NCI-H446 (cell line): Measurements from ENCODE around the gene OSBP2.

Experiments
- DNase-seq, 2 experiments: peaks; one replicate each; lab custom pipeline; 2025; lab: John Stamatoyannopoulos, UW

The OSBP2 gene

DNA sequence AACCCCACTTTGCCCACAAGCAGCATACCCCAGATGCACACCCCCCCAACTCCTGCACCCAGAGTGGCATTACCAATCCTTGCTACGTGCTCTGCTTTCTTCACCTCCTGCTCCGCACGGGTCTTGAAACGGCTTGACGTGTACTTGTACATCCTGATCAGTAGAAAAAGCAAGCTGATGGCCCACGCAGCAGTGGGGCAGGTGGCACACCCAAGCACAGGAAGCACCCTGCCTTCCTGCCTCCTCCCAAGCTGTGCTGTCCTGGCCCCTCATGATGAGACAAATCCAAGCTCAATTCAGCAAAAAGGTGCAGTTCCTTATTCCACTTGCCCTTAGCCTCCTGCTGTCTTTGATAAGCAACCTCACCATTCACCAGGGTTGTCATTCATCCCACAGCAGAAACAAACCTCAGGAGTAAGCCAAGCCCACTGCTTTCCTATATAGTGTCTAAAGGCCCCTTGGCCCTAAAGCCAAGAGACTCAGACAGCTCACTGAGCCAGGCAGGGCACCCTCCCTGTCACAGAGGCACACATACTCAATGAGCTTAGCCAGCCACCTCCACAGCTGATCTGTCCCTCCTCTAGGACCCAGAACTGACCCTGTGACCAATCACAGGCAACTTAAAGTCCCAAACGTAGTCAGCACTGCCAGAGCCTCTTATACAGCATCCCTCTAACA lies 246.2 kb downstream of the OSBP2 start:
- DNase-seq: no peak

DNA sequence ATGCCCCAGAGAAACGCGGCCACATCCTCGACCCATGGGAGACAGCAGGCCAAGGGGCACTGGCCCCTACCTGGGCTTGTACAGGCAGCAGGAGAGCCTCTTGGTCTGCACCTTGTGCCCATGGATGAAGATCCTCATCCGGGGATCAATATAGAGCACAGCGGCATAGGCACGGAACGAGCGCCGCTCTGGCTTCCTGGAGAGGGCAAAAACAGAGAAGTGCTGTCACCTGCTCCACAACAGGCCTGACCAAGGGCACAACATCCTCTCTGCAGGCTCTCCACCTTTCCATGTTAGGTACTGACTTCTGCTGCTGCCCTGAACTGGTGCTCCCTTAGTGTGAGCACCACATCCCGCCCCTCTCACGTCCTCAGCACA lies 246.7 kb downstream of the OSBP2 start:
- no peak for DNase-seq

DNA sequence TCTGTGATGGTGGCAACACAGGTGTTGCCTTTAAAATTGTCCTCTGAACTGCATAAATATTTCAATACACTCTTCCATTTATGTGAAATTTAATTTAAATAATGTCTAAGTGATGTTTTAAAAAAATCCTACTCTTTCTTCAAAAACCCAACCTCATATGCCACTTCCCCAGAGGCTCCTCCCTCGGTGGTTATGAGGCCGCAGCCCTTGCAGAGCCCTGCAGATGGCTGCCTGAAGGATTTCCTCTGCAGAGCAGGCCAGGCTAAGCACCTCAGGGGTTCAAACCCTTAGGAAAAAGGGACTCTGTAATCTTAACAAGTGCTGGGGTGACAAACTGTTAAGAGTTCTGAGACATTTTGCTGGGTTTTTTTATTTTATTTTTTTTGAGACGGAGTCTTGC lies 248.7 kb downstream of the OSBP2 start:
- DNase-seq: no peak

DNA sequence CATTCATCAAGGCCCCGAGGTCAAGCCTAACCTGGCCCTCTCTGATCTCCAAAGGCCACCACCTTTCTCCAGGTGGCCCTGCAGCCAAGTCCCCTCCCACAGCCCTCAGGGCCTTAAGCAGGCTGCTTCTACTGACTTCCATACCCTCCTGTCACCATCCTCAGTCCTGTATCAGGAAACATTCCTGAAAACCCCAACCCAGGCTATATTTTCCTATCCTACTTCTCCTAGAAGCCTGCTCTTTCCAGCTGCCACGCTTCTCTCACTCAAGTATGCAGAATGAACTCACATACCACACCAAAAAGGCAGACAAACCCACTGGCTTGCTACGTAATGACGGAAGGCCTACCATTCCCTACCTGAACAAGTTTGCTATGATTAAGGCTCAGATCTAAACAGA lies 250.3 kb downstream of the OSBP2 start:
- no peak for DNase-seq

GRCh38 chr22:30945653-30946052 lies 251.0 kb downstream of the OSBP2 start:
- no peak for DNase-seq

DNA sequence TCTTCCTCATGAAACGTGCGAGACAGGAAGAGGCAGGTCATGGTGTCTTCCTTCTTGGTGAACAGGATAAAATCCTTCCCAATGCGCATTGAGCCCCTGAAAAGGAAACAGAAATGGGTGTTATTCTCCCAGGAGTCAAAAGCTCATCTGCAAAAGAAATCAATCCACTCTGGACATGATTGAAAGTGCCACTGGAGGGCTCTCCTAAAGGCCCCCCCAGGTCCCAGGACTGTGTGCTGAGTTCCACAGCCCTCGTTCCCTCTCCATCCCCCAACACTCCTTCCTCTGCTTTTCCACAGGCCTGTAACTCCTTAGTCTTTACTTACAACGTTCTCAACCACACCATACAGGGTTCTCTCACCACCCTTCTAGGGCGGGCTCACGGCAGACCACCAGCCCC lies 251.7 kb downstream of the OSBP2 start:
- DNase-seq: no peak

DNA sequence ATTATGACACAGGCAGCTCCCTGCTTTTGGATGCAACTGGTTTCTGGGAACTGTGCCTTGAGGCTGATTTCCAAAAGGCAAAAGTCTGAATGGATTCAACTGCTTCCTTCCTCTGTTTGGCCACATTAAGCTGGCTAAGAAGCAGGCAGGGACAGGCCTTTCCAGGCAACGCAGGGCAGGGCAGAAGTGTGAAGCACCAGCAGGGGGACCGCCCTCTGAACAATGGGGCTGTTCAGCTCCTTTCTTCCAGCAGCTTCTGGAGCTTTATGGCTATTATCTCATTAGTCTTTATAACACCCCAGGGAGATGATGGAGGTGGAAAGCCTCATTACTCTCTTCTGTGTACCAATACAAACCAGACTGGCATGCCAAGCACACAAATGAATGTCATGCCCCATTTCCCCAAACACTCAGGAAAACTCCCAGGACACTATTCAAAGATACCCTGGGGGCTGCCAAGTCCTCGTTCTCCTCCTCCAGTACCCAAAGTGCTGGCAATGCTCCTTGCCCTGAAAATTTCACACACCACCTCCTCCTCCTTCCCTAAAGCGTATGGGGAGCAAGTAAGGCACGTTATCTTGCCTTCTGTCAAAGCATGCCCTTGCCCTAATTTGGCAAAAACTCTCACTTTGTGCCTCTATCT lies 252.6 kb downstream of the OSBP2 start:
- DNase-seq: peak; percentile 60 to 71

GRCh38 chr22:30947816-30948454 lies 253.3 kb downstream of the OSBP2 start:
- peak in 1 of 2 experiments; percentile 36 for DNase-seq

DNA sequence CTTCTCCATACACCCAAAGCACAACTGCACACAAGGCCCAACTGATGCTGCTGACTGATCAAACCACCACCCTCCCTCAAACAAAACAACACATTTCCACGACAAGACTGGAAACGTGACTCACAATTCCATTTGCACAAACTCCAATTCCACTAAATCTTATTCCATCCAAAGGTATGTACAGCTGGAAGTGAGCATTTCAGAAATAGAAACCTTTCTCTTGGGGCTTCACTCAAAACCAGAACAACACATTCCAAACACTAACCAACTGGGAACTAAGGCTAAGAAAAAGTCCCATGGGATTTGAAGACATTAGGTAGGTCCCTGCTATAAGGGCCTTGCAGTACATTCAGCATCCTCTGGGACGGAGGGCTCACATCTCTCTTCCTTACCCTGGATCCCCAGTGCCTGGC lies 254.3 kb downstream of the OSBP2 start:
- no peak for DNase-seq

GRCh38 chr22:30949934-30950660 lies 255.4 kb downstream of the OSBP2 start:
- DNase-seq: no peak

- DNase-seq: no peak
Observed at GRCh38 chr22:30953206-30953605, 258.5 kb downstream of the OSBP2 start.

DNA sequence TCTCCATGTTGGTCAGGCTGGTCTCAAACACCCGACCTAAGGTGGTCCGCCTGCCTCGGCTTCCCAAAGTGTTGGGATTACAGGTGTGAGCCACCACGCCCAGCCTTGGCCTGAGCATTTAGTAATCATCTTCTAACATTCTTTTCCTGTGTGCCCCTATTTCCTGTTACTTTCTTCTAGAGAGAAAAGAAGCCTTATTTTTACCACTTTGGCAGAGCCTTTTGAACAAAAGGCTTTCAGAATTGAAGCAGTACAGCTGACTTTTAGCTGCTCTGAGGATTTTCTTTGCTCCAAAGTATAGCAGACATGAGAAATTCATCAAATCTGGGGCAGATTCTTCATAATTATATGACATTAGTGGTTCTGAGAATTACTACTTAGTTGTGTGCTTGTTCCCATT lies 260.5 kb downstream of the OSBP2 start:
- no peak for DNase-seq
